Cortex of kidney (tissue), 1 donor: ENCODE measurements around the gene CHRNA5.
"Not testable (repeated sequence)": the region's sequence is repeated elsewhere in the genome, so short reads cannot be mapped to it uniquely, and the experiment has no call there.

Source experiments
- DNase-seq: peaks from one replicate; lab custom pipeline; 2025; lab: John Stamatoyannopoulos, UW

CHRNA5 gene

GRCh38 chr15:78565951-78566774, 843 bp downstream of the CHRNA5 start:
- DNase-seq: no peak

- no peak for DNase-seq
Measured at GRCh38 chr15:78567531-78567930, 2.2 kb downstream of the CHRNA5 start.

- DNase-seq: no peak
Measured at GRCh38 chr15:78570710-78571109, 5.4 kb downstream of the CHRNA5 start.

DNA sequence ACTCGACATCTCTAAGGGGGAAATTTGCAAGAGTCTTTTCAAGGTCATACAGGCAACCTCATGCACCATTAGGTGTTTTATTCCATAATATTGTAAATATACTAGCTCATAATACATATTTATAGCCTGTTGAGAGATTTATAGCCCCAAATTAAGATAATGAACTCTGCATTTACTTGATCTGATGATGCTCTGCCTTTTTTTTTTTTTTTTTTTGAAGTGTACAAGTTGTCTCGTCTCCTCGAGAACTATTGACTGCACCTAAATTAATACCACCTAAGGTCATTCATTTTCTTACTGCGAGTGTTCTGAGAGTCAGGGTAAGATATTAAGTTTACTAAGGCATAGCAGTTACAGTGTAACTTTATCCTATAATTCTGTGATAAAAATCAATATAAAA, 6.1 kb downstream of the CHRNA5 start:
- no peak for DNase-seq

DNA sequence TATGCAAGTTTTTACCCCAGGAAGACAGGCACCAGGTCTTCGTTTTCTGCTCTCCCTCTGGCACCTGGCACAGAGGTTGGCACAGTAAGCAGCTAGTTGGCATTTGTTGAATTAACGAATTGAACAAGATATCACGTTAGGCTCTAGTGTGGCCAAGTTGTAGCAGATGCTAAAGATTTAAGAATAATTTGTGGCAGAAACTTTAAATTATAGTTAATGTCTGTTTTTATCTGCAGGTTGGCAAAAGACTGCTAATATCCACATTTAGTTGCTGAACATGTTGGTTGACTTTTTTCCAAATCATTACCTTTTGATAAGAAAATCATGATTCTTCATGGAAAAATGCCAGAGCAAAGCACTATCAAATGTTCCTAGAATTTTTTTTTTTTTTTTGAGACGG, 8.1 kb downstream of the CHRNA5 start:
- no peak for DNase-seq

- DNase-seq: no peak
Measured at GRCh38 chr15:78574944-78575343, 9.6 kb downstream of the CHRNA5 start.

- no peak for DNase-seq
Measured at GRCh38 chr15:78597583-78597982, 32.3 kb downstream of the CHRNA5 start.

DNA sequence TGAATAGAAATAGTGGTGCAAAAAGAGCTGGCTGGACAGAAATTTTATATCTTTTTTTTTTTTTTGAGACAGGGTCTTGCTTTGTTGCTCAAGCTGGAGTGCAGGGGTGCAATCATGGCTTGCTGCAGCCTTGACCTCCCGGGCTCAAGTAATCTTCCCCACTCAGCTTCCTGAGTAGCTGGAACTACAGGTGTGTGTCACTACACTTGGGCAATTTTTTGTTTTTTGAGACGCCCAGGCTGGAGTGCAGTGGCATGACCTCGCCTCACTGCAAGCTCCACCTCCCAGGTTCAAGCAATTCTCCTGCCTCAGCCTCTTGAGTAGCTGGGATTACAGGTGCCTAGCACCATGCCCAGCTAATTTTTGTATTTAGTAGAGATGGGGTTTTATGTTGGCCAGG, 33.0 kb downstream of the CHRNA5 start:
- DNase-seq: no peak

DNA sequence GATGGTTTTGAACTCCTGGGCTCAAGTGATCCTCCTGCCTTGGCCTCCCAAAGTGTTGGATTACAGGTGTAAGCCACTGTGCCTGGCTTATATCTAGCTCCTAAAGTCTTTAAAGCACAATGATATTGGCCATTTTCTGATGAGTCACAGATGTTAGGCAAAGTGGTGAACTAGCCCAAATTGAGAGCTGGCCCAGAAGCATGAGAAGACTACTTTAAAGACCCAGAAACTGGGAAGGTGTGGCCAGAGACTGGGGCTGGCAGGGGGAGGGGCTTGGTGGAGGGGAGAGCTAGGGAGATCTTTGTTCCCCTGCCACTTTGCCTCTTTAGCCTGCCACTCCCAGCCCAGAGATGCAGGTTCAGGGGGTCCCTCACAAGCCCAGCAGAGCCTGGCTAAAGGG, 33.9 kb downstream of the CHRNA5 start:
- DNase-seq: no peak

GRCh38 chr15:78603467-78603866, 38.1 kb downstream of the CHRNA5 start:
- DNase-seq: no peak

DNA sequence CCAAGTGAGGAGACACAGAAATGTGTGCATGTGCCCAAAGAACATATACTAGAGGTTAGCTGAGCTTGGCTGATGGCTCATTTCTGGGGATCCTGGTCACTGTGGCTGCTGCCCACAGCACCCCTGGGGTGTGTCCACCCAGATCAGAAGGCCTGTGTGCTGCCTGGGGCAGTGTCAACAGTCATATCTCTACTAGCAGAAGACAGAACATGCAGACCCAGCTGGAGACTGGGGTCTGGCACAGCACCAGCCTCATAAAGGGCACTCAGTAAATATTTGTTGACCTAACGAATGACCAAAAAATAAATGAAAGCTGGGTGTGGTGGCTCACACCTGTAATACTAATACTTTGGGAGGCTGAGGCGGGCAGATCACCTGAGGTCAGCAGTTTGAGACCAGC, 39.1 kb downstream of the CHRNA5 start:
- DNase-seq: no peak

DNA sequence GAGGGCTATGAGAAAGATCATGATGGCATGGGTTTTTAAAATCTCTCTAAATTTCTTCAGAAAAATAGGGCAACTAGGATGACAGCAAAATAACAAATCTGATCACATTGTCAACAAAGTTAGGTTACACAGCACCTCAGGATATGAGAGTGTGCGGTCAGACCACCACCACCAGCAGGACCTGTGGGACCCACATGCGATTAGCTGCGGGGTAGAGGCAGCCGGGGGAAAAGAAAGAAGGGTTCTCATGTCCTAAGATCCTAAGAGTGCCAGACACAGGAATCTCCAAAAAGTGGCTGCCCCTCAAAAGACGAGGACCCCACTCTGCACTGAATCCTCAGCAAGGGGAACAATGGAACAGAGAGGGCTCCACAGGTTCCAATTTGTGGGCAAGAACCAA, 39.9 kb downstream of the CHRNA5 start:
- no peak for DNase-seq

DNA sequence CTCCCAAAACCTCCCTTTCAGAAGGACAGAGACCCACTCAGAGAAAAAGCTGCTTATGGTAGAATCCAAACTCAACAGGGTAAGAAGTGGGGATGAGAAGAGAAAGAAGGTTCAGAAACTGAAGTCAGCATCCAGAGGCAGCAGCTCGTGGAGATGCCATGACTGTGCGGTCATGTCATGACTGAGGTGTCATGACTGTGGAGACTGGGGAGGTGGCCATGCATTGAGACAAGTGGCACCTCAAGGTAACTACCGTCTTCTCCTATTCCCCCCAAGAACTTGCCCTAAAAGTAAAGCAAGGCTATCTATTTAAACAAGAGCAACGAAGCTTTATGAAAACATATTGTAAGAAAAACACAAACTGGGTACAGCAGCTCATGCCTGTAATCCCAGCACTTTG, 40.4 kb downstream of the CHRNA5 start:
- DNase-seq: no peak

GRCh38 chr15:78609551-78609950, 44.2 kb downstream of the CHRNA5 start:
- not testable (repeated sequence) for DNase-seq

- no peak for DNase-seq
Measured at GRCh38 chr15:78614021-78614420, 48.7 kb downstream of the CHRNA5 start.

DNA sequence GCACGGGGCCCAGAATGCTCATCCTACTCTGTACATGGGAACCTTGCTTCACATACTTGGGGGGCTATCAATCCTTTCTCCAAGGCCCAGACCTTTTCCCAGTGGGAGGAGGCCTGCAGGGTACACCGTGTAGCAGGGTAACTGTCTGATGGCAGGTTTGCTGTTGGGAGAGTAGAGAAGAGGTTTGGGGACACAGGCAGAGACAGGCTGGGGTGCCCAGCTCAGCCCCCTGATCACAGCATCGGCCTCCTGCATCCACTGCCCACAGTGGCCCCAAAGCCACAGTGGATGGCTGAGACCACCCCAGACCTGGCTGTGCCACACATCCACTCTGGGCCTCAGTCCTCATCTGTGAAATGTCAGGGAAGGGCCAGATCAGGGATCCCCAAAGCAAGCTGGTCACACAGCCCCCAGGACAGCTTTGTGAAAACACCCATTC, 49.9 kb downstream of the CHRNA5 start:
- no peak for DNase-seq

DNA sequence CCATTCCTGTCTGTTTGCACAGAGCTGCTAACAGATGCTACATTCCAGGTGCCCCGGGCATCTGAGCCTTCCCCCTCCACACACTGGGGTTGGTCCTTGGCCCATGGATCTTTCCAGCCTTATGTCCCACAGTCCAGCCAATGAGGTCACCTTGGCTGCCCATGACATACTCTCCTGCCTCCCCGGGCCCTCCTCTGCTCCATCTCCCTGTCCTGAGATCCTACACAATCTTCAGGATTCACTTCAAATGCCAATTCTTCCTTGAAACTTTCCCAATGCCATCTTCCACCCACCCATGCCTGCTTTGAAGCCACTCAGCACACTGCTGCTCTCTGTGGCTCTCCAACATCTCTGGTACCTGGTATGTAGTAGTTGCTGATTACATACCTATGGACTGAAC, 51.2 kb downstream of the CHRNA5 start:
- DNase-seq: no peak

DNA sequence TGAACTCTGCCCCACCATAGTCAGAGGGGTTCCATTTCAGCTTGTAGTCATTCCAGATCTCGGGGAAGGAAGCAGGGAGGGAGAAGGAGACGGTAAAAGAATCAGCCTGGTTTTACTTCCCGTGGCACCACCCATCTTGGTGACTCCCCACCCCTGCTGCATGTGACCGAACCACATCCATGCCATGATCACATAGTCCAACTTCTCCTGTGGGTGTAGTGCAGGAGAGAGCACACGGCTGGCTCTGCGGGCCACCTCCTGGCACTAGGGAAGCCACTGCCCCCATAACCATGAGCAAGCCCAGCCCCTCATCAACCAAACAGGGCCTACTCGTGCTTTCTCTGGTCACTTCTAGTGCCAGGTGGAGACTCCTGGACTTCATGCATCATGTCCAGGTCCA, 51.8 kb downstream of the CHRNA5 start:
- no peak for DNase-seq

GRCh38 chr15:78617516-78617915, 52.2 kb downstream of the CHRNA5 start:
- no peak for DNase-seq

GRCh38 chr15:78618064-78618463, 52.7 kb downstream of the CHRNA5 start:
- DNase-seq: no peak

DNA sequence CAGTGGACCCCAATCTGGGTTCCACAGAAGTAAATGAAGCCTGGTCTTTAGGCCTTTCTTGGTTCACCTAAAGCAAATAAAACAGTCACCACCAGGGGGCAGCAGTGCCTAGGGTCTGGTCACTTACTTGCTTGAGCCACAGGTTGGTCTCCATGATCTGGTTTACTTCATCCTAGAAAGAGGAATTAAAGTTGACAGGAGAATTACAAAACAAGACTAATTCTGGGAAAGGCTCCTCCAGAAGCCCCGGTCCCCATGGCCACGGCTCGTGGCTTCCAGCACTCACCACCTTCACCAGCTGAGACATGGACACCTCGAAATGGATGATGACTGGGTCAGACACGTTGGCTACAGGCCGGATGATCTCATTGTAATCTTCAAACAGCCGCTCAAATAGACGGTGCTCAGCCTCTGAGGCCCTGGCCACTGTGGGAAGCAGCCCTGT, 53.2 kb downstream of the CHRNA5 start:
- DNase-seq: no peak

GRCh38 chr15:78619022-78619950, 54.0 kb downstream of the CHRNA5 start:
- no peak for DNase-seq

DNA sequence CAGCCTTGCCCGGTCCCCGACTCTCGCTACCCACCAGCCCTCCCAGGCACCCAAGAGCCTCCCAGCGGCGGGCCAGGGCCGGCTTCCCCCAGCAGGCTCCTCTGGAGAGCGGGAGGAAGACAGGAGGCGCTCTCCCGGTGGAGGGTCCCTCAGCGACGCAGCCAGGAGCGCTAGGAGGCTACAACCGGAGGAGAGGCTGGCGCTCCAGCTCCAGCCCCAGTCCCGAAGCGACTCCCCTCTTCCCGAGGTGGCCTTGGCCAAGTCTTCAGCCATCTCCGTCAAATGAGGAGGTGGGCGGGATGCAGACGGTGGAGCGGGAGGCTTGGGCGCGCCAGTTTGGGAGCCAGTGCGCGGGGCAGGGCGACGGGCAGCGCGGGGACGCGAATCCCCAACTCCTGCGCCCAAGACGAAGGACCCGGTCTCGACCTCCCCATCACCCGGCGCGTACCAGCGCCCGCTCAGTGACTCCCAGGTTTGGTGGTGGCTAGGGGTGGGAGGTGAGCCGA, 54.8 kb downstream of the CHRNA5 start:
- no peak for DNase-seq
